Ovary (tissue), 3 donors: ENCODE data around the gene CEP170B.

Experiments
- CTCF ChIP-seq, 3 donors: fragments of 450-650 bp in 2 of 3; fragments of 200-600 bp in 1 of 3; IDR thresholded peaks; one replicate each; pipeline versions ENCODE4 v1.5.1 to v1.8.0; 2016 to 2022; ENCODE audit warnings: antibody characterized with exemption in 3 of 3, mild to moderate bottlenecking in 1 of 3
- POLR2A ChIP-seq: fragments of 450-650 bp; IDR thresholded peaks from one replicate; pipeline ENCODE4 v1.6.1; 2017; ENCODE audit warnings: antibody characterized with exemption, mild to moderate bottlenecking, moderate library complexity
- donor health status: DM: no; HTN: no; CAD: no.

DNA sequence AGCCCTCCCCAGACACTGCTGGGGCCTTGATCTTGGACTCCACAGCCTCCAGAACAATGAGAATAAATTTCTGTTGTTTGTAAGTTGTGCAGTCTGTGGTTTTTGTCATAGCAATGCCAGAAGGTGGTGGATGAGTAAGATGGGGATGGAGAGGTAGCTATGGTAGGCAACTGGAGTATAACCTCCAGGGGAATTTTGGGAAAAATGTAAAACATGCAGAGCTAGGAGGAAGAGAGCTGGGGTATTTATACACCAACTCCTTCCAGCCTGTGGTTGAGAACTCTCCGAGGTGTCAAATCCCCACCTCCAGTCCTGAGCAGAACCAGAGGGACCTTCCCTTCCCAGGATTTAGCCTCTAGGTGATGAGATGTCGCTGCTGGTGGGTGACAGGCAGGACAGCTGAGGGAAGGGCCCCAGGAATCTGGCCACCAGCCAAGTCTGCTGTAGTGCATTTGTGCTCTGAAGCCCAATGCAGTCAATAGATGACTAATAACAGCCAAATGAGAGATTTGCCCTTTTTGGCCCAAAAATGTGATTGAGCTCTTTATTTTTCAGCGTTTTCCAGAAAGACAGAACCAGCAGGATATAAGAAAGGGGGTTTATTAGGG, 19.1 kb upstream of the CEP170B start:
- TF ChIP-seq CTCF (IDR thresholded peaks at IDR 0.05) = no peak
- no peak for TF ChIP-seq POLR2A
